Lower leg skin (tissue), 3 donors: ENCODE measurements around the gene MYCN.

Source experiments
- POLR2A ChIP-seq, 2 donors: fragments of 450-650 bp; IDR thresholded peaks; one replicate each; pipeline ENCODE4 v1.6.1; 2016 to 2017; ENCODE audit warnings: antibody characterized with exemption in 2 of 2, mild to moderate bottlenecking in 1 of 2, moderate library complexity in 1 of 2
- TF ChIP-seq, protein P1 (sequence below), 3 donors: fragments of 450-650 bp; IDR thresholded peaks; one replicate each; pipeline ENCODE4 v1.5.1; 2016; ENCODE audit warnings: antibody characterized with exemption in 3 of 3, mild to moderate bottlenecking in 3 of 3, moderate library complexity in 2 of 3

DNA sequence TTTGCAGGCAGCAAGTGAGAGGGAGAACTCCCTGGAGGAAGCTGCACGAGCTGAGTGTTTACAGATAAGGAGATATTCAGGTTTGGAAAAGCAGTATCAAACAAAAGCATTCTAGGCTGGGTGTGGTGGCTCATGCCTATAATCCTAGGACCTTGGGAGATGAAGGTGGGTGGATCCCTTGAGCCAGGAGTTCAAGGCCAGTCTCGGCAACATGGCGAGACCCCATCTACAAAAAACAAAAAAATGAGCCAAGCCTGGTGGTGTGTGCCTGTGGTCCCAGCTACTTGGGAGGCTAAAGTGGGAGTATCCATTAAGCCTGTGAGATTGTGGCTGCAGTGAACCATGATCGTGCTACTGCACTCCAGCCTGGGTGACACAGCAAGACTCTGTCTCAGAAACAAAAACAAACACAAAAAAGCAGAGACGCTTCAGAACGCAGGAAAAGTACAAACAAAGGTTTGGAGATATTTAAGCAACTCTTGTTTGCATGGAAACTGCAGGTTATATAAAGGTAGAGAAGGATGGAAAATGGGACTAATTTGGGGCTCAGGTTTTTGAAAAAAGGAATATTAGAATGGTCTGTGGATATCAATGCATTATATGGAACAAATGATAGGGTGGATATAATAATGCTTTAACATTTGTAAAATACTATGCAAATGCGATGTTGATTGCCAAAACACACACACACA, 31.6 kb downstream of the MYCN start:
- TF ChIP-seq, protein P1, sequence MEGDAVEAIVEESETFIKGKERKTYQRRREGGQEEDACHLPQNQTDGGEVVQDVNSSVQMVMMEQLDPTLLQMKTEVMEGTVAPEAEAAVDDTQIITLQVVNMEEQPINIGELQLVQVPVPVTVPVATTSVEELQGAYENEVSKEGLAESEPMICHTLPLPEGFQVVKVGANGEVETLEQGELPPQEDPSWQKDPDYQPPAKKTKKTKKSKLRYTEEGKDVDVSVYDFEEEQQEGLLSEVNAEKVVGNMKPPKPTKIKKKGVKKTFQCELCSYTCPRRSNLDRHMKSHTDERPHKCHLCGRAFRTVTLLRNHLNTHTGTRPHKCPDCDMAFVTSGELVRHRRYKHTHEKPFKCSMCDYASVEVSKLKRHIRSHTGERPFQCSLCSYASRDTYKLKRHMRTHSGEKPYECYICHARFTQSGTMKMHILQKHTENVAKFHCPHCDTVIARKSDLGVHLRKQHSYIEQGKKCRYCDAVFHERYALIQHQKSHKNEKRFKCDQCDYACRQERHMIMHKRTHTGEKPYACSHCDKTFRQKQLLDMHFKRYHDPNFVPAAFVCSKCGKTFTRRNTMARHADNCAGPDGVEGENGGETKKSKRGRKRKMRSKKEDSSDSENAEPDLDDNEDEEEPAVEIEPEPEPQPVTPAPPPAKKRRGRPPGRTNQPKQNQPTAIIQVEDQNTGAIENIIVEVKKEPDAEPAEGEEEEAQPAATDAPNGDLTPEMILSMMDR (IDR thresholded peaks at IDR 0.05) = no peak
- TF ChIP-seq POLR2A (IDR thresholded peaks at IDR 0.05) = no peak
